ENCODE measurements around the gene RPL18.

GRCh38 chr19:48603449-48603848 lies 15.5 kb downstream of the RPL18 start:
- TF ChIP-seq EZH2 (IDR thresholded peaks at IDR 0.05; ENCODE audit: insufficient read depth, poor library complexity, severe bottlenecking) (no peak), EZH2phosphoT487 (IDR thresholded peaks at IDR 0.05; ENCODE audit: insufficient read depth, low read depth) (no peak)
